AG09319 (cell line): ENCODE data around the gene TMEM255B.

Experiments
- DNase-seq: peaks from one replicate; pipeline ENCODE4 v3.0.0-alpha.2; 2010; ENCODE audit warnings: low read depth; ENCODE audit errors: extremely low read depth
- TF ChIP-seq, protein P1 (sequence below): IDR thresholded peaks from 2 replicates; pipeline ENCODE4 v1.5.1; 2011; ENCODE audit warnings: low read depth, mild to moderate bottlenecking, inconsistent platforms, low read length, moderate library complexity

The TMEM255B gene

GRCh38 chr13:113800576-113800926, 41.5 kb downstream of the TMEM255B start:
- TF ChIP-seq, protein P1, sequence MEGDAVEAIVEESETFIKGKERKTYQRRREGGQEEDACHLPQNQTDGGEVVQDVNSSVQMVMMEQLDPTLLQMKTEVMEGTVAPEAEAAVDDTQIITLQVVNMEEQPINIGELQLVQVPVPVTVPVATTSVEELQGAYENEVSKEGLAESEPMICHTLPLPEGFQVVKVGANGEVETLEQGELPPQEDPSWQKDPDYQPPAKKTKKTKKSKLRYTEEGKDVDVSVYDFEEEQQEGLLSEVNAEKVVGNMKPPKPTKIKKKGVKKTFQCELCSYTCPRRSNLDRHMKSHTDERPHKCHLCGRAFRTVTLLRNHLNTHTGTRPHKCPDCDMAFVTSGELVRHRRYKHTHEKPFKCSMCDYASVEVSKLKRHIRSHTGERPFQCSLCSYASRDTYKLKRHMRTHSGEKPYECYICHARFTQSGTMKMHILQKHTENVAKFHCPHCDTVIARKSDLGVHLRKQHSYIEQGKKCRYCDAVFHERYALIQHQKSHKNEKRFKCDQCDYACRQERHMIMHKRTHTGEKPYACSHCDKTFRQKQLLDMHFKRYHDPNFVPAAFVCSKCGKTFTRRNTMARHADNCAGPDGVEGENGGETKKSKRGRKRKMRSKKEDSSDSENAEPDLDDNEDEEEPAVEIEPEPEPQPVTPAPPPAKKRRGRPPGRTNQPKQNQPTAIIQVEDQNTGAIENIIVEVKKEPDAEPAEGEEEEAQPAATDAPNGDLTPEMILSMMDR, result no peak
- no peak for DNase-seq

DNA sequence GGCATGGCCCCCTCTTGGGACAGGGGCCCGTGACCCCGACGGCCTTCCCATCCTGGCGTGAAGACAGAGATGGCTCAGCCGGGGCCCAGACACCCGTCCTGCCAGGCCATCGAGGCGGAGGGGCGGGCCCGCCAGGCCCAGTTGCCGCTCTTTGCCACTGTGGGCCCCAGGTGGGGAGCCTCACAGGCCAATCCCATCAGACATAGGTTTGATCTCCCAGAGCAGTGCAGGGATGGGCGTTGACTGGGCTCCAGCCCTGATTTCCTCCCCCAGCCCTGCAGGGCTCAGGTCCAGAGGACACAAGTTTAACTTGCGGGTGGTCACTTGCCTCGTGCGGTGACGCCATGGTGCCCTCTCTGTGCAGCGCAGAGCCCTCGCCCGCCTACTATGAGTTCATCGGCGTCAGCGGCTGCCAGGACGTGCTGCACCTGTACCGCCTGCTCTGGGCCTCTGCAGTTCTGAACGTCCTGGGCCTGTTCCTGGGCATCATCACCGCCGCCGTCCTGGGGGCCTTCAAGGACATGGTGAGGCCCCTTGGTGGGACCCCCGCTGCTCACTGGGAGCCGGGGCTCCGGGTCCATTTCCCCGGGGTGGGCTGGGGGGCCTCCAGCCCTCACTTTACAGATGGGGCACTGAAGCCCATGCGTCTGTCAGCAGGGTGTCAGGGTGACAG, 42.4 kb downstream of the TMEM255B start:
- TF ChIP-seq, protein P1, result no peak

GRCh38 chr13:113802090-113802531, 43.1 kb downstream of the TMEM255B start:
- peak; percentile 39 for DNase-seq

More for the DNA sequence above, 42.4 kb downstream of the TMEM255B start:
- DNase-seq, result no peak

GRCh38 chr13:113802761-113803160, 43.7 kb downstream of the TMEM255B start:
- TF ChIP-seq, protein P1, result no peak
- no peak for DNase-seq

More at GRCh38 chr13:113802090-113802531, 43.1 kb downstream of the TMEM255B start:
- TF ChIP-seq, protein P1, result peak; percentile 3

DNA sequence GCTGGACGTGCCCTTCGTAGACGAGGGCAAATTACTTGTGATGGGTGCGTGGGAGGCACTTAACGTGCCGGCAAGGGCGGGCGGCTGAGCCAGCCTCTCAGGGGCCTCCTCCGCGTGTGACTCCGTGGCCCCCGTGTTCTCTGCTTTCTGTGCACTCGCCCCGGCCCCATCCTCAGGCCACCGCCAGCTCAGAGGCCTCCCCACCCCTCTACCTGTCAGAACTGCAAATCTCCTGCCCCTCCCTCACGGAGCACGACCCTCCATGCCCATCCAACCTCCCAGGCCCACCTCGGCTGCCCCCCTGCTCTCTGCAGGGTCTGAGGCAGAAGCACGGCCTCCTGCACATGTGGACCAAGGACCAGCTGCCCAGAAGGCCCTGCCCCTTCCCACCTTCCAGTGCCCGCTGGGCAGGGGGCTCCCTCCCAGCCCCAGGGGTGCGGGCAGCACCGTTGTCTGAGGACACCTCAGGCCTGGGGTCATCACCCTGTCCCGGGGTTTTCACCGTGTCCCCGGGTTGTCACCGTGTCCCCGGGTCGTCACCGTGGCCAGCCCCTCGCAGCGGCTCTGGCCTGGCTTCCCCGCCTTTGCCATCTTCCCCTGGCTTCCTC, 44.5 kb downstream of the TMEM255B start:
- no peak for DNase-seq
- TF ChIP-seq, protein P1, result no peak

DNA sequence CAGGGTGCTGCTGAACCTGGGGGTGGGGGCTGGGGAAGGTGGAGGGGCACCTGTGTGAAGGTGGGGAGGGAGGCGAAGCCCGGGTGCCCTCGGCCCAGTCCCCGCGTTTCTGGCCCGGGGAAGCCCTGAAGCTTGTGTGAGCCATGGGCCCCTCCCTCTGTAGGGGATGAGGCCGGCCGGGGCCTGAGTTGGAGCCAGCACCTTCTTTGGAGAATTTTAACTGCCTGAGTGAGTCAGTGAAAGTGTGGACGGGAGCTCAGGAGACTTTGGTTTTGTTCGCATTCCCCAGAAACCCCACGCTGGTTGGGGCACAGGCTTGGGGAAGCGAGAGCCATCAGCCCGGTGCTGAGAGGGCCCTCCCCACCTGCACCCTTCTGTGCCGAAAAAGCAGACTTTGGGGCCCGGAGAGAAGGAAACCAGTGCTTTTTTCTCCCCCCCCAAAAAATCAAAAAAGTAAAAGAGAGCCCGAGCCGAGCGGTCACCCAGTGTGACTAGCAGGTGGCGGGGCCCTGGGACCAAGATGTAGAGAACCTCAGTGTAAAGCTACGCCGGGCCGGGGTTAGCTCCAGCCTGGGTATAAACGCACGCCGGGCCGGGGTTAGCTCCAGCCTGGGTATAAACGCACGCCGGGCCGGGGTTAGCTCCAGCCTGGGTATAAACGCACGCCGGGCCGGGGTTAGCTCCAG, 45.1 kb downstream of the TMEM255B start:
- no peak for DNase-seq
- TF ChIP-seq, protein P1, result no peak
